Esophagus squamous epithelium (tissue), 5 donors: ENCODE data around the gene BAIAP2. TPM values are rescaled to one million over a fixed set of nuclear protein-coding genes. Genes with fewer than 3 reads are reported as not detected.

ENCODE experiments used
- DNase-seq: peaks from one replicate; lab custom pipeline; 2025; lab: John Stamatoyannopoulos, UW
- H3K27ac ChIP-seq, 4 donors: fragments of 200-600 bp; sonication (generic); one replicate each; pipeline ENCODE4 v1.5.1; 2016 to 2019; ENCODE audit warnings: mild to moderate bottlenecking in 1 of 4
- H3K27me3 ChIP-seq, 4 donors: fragments of 200-600 bp; sonication (generic); 1 replicate in 3 of 4; 2 replicates in 1 of 4; pipeline versions ENCODE4 v1.5.1 to v1.6.0; 2017 to 2021; ENCODE audit warnings: antibody characterized with exemption in 1 of 4
- H3K36me3 ChIP-seq, 3 donors: fragments of 200-600 bp; sonication (generic); one replicate each; pipeline ENCODE4 v1.5.1; 2016 to 2019
- H3K4me1 ChIP-seq, 3 donors: fragments of 200-600 bp; sonication (generic); one replicate each; pipeline ENCODE4 v1.5.1; 2017 to 2019
- H3K4me3 ChIP-seq, 4 donors: fragments of 200-600 bp; sonication (generic); 1 replicate in 3 of 4; 2 replicates in 1 of 4; pipeline ENCODE4 v1.5.1; 2016 to 2019; ENCODE audit warnings: mild to moderate bottlenecking in 2 of 4, moderate library complexity in 1 of 4
- H3K9me3 ChIP-seq, 3 donors: fragments of 200-600 bp; sonication (generic); one replicate each; pipeline ENCODE4 v1.5.1; 2016 to 2019
- POLR2A ChIP-seq, 4 donors: fragments of 450-650 bp; IDR thresholded peaks; one replicate each; pipeline ENCODE4 v1.6.1; 2017; ENCODE audit warnings: antibody characterized with exemption in 4 of 4, mild to moderate bottlenecking in 4 of 4, moderate library complexity in 3 of 4
- WGBS, 2 donors: methylation state at CpG; one replicate each; pipeline ENCODE4 v1.1.5; 2018; 5-methylcytosine and 5-hydroxymethylcytosine counted together
- intact Hi-C: fragments of 100-400 bp; cut with DNase I; formaldehyde crosslinking; loops from one replicate; pipeline ENCODE4 v1.15.0; 2022
- total RNA-seq, 4 donors: library from RNA; depleted of rRNA; stranded (reverse); fragments of >200 nt; gene quantifications; one replicate each; pipeline ENCODE4 v1.1.0, GENCODE V29; 2016
- TF ChIP-seq, protein P1 (sequence below), 6 experiments: fragments of 450-650 bp in 4 of 6; fragments of 200-600 bp in 2 of 6; sonication (generic) in 2 of 6; IDR thresholded peaks; one replicate each; pipeline ENCODE4 v1.5.1; 2016 to 2019; ENCODE audit warnings: antibody characterized with exemption in 6 of 6, mild to moderate bottlenecking in 4 of 6, moderate library complexity in 4 of 6
- donor health status: DM: yes; HTN: yes; CAD: no.

Gene BAIAP2
- total RNA-seq, 4 donors from 2014 or later, result 87.8 to 175 (median 105) TPM

DNA sequence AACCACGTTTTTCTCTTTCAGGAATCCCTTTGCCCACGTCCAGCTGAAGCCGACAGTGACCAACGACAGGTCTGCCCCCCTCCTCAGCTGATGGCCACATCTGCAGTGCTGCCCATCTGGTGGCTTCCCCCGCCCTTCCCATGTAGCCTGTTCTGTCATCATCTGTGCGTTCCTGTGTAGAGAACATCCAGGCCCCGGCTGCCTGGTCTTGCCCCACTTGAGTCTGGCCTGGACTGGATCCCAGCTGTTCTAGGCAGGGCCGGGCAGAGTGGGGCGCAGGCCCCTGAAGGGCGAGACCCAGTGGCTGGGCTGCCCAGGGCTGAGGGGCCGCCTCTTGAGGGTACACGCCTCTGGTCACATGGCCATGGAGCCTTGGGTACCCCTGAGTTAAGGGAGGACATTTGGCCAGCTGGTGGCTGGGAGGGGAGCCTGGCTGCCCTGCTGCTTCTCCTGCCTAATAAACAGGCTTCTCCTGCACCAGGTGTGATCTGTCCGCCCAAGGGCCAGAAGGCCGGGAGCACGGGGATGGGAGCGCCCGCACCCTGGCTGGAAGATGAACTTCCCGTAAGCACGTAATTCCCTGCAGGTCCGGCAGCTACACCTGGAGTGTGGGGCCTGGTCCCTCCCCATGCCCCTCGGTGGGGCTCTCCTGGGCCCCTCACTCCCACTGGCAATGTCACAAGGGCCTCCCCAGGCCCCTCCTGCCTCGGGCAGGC, 81.0 kb downstream of the BAIAP2 start:
- WGBS, 2 donors, result 65 to 78% methylated on average over 7 to 12 of the region's 22 CpGs
- intact Hi-C loops, result no loop called here
- TF ChIP-seq POLR2A (IDR thresholded peaks at IDR 0.05), result no peak
- TF ChIP-seq, protein P1, sequence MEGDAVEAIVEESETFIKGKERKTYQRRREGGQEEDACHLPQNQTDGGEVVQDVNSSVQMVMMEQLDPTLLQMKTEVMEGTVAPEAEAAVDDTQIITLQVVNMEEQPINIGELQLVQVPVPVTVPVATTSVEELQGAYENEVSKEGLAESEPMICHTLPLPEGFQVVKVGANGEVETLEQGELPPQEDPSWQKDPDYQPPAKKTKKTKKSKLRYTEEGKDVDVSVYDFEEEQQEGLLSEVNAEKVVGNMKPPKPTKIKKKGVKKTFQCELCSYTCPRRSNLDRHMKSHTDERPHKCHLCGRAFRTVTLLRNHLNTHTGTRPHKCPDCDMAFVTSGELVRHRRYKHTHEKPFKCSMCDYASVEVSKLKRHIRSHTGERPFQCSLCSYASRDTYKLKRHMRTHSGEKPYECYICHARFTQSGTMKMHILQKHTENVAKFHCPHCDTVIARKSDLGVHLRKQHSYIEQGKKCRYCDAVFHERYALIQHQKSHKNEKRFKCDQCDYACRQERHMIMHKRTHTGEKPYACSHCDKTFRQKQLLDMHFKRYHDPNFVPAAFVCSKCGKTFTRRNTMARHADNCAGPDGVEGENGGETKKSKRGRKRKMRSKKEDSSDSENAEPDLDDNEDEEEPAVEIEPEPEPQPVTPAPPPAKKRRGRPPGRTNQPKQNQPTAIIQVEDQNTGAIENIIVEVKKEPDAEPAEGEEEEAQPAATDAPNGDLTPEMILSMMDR (IDR thresholded peaks at IDR 0.05), result no peak
- H3K4me1 ChIP-seq, result peaks cover 11 to 40% (median 13%) of the 10 kb centered on the region in 3 donors
- H3K27me3 ChIP-seq, result peaks cover 0 to 19% (median 0%) of the 10 kb centered on the region in 4 donors
- DNase-seq, result no peak
- no peaks in the 10 kb centered on the region for H3K9me3 ChIP-seq
- H3K36me3 ChIP-seq, result peaks cover 0 to 60% (median 6%) of the 10 kb centered on the region in 3 donors
- no peak overlapping the region for H3K4me3 ChIP-seq
- H3K27ac ChIP-seq, result no peak overlapping the region

DNA sequence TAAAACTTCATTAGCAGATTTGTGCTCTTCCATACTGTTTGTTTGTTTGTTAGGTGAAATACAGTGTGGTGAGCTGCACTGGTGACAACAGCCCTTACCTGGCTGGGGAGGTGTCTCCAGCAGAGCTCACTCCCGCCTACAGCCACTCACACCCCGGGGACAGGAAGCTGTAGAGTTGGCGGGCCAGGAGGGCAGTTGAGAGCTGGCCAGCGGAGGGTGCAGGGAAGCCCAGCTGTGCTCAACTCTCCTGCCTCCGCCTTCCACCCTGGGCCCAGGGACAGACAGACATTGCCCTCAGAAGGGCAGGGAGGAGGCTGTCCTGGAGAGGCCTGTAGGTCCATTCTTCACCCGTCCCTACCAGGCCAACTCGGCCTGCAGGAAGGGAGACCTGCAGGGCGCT, 81.8 kb downstream of the BAIAP2 start:
- no peak for DNase-seq
- Histone ChIP-seq H3K4me1 (peaks cover 13 to 42% (median 14%) of the 10 kb centered on the region in 3 donors), H3K36me3 (peaks cover 0 to 52% (median 0%) of the 10 kb centered on the region in 3 donors), H3K4me3 (no peak overlapping the region), H3K9me3 (no peaks in the 10 kb centered on the region), H3K27me3 (peaks cover 0 to 27% (median 3%) of the 10 kb centered on the region in 4 donors), H3K27ac (no peak overlapping the region)
- 90 to 100% methylated on average over 1 to 4 of the region's 8 CpGs for WGBS, 2 donors
- no peak for TF ChIP-seq POLR2A (IDR thresholded peaks at IDR 0.05)
- TF ChIP-seq, protein P1 (IDR thresholded peaks at IDR 0.05), result no peak
- intact Hi-C loops, result no loop called here

DNA sequence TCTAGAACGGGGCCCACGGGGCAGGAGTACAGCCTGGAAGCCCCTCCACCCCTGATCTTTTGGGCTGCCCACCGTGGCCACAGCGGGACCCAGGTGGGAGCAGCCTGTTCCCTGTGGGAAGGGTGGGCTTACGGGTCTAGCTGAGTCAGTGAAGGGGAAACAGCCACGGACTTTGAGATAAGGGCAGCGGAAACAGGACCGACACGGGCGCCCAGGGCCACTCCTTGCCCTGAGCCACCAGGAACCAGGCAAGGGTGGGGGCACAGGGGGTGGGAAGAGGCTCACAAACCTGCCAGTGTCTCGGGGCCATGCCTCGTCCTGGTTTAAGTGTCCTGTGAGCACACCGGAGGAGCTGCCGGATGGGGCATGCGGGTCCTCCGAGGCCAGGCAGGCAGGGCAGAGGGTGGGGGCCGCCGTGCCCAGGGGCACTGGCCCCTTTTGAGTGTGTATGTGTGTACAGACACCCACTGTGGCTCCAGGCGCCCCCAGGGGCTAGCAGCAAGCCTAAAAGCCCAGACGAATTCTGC, 82.8 kb downstream of the BAIAP2 start:
- Histone ChIP-seq H3K4me3 (no peak overlapping the region), H3K4me1 (peaks cover 13 to 52% (median 16%) of the 10 kb centered on the region in 3 donors), H3K9me3 (no peaks in the 10 kb centered on the region), H3K36me3 (peaks cover 0 to 42% (median 0%) of the 10 kb centered on the region in 3 donors), H3K27me3 (peaks cover 0 to 37% (median 7%) of the 10 kb centered on the region in 4 donors), H3K27ac (no peak overlapping the region)
- TF ChIP-seq, protein P1 (IDR thresholded peaks at IDR 0.05), result no peak
- TF ChIP-seq POLR2A (IDR thresholded peaks at IDR 0.05), result no peak
- WGBS, 2 donors, result 60 to 80% methylated on average over 1 to 8 of the region's 20 CpGs
- intact Hi-C loops, result no loop called here
- no peak for DNase-seq

DNA sequence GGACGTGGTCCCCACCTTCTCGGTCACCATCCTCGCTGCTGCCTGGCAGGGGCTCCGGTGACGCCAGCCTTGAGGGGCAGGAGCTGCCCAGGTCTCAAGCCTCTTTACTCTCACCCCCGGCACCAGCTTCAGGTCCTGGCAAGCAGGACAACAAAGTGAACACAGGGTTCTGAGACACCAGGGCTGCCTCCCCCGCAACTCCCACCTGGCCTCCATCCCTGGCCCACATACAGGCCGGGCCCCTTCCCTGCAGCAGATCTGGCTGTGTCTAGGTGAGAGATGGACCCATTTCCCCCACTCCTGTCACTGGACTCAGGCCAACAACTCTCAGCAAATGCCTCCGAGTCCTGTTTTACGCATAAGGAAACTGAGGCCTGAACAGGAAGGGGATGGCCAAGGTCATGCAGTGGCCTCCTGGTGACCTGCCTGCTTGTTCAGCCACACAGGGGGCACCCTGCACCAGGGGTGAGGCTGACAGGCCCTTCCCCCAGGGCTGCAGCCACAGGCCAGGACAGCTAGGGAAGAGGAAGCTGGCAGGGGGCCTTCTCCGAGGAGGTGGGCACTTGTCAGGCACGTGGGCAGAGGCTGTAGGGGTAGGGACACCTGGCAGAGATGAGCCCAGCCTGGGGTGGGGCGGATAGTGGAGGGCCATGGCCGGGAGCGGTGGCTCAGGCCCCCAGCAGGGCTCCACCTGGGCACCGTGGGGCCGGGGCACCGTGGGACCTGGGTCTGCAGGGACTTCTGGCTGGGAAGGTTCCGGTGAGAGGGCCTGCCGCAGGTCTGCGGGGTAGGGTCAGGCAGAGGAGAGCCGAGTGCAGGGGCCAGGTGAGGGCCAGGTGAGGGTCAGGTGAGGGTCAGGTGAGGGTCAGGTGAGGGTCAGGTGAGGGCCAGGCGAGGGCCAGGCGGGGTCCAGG, 83.6 kb downstream of the BAIAP2 start:
- intact Hi-C loops, result no loop called here
- TF ChIP-seq, protein P1 (IDR thresholded peaks at IDR 0.05), result no peak
- TF ChIP-seq POLR2A (IDR thresholded peaks at IDR 0.05), result no peak
- Histone ChIP-seq H3K4me3 (peak overlapping the region; percentile 18 to 59 (median 36)), H3K36me3 (peaks cover 0 to 34% (median 0%) of the 10 kb centered on the region in 3 donors), H3K27me3 (peaks cover 0 to 45% (median 7%) of the 10 kb centered on the region in 4 donors), H3K27ac (peak overlapping the region in 2 of 4 donors; percentile 11 to 43), H3K9me3 (no peaks in the 10 kb centered on the region), H3K4me1 (peaks cover 13 to 56% (median 16%) of the 10 kb centered on the region in 3 donors)
- no peak for DNase-seq
- WGBS, 2 donors, result 30 to 48% methylated on average over 4 to 9 of the region's 24 CpGs
